HG03280 (cell line): ENCODE data around the gene HAUS8.

Experiments used
- ATAC-seq: cut with Tn5 transposase; IDR thresholded peaks from one replicate; pipeline ENCODE4 v1.9.1; 2021; ENCODE audit warnings: mild to moderate bottlenecking, moderate library complexity; ENCODE audit not compliant: unreplicated experiment

Gene HAUS8

DNA sequence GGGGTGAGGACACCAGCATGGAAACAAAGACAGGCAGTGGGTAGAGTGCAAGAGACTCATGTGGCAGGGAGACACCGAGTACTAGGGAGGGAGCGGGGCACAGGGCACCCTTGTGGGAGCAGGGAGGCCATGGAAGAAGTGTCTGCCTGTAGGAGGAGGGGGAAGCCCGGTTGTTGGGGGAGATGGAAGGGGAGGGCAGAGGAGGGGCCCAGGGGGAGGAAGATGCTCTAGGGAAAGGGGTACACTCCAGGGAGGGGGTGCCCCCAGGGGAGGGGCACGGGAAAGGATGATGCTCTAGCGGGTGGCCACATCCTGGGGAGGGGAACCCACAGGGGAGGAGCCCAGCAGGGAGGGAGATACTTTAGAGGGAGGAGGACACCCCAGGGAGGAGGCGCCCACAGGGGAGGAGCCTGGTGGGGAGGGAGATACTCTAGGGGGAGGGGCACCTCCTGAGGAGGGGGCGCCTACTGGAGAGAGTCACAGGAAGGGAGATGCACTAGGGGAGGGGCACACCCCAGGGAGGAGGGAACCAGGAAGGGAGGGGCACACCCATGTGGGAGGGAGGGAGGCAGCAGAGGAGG lies 73.6 kb downstream of the HAUS8 start:
- ATAC-seq = no peak
